ENCODE measurements around the gene TBC1D10B. TPM values are rescaled to one million over a fixed set of nuclear protein-coding genes. Genes with fewer than 3 reads are reported as not detected.

Gene TBC1D10B
- total and polyA plus RNA-seq, 9 of the 15 experiments (the other 6 are each of a cell fraction or from before 2014, with no cell fraction given) = 2.2 to 55.4 (median 17.5) TPM

DNA sequence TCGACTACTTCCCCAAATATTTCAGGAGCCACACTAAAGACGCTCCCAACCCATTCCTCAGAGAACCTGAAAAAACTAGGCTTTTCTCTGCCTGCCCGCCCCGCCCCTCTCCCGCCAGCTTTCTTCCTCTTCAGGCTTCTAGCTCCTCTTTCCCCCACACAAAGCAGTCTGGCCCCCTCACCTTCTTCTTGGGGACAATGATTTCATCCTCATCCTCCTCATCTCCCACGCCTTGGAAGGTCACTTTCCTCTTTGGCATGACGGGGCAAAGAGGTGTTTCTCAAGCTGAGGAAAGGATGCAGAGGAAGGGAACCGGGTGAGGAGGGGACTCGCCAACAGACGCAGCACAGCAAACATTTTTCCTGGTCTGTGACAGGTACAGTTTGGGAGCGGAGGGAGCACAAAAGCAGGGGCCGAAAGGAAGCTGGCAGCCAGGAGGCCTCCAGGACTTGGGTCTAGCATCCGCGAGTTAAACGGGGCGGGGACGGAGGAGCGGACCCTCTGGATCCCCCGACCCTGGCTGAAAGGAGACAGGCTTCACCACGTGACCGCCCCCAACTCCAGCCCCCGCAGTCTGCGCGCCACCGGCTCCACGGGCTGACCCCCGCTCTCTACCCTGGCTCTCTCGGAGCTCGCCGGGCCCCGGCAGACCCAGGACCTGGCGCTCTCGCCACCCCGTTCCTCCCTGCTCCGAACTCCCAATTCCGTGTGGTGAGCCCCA, 15.7 kb downstream of the TBC1D10B start (continued):
- TF ChIP-seq HLTF (IDR thresholded peaks at IDR 0.05) (0 out of 2 replicates have a peak, but pooled peaks have one; percentile 9), C11orf30 (IDR thresholded peaks at IDR 0.05; ENCODE audit: low read depth) (no peak), CSDE1 (IDR thresholded peaks at IDR 0.05) (no peak), SAP30 (IDR thresholded peaks at IDR 0.05; ENCODE audit: borderline replicate concordance, insufficient read depth, low read depth, low read length, poor library complexity, severe bottlenecking) (peak; percentile 21), ZC3H8 (IDR thresholded peaks at IDR 0.05) (no peak), RFX5 (IDR thresholded peaks at IDR 0.05; ENCODE audit: low read depth, low read length) (no peak), POLR2B (IDR thresholded peaks at IDR 0.05; ENCODE audit: low read depth, partially characterized antibody) (no peak), CBX3 (IDR thresholded peaks at IDR 0.05; ENCODE audit: borderline replicate concordance in 1 of 2, low read length in 2 of 2) (no peak), PURB (CRISPR knock-in tag; IDR thresholded peaks at IDR 0.05; ENCODE audit: low read depth) (0 out of 2 replicates have a peak, but pooled peaks have one; percentile 25), HMGXB4 (CRISPR knock-in tag; IDR thresholded peaks at IDR 0.05) (0 out of 2 replicates have a peak, but pooled peaks have one; percentile 41), RBM15 (IDR thresholded peaks at IDR 0.05; ENCODE audit: insufficient read depth, low read length) (no peak), ZNF696 (CRISPR knock-in tag; conservative IDR thresholded peaks at IDR 0.05) (no peak), POLR3A (IDR thresholded peaks at IDR 0.05; ENCODE audit: borderline replicate concordance, extremely low read depth, insufficient read depth, insufficient read length) (no peak), ERF (CRISPR knock-in tag; IDR thresholded peaks at IDR 0.05) (no peak), U2AF1 (optimal IDR thresholded peaks at IDR 0.05; ENCODE audit: low read depth, low read length) (no peak), SIN3A (IDR thresholded peaks at IDR 0.05; ENCODE audit: borderline replicate concordance in 2 of 2, control insufficient read depth in 1 of 2, low read depth in 2 of 2, low read length in 2 of 2) (peak in 1 of 2 experiments; percentile 56; a peak in 1 of 4 replicates), ZBTB7A (IDR thresholded peaks at IDR 0.05; ENCODE audit: borderline replicate concordance, control insufficient read depth, low read depth, low read length) (peak; percentile 45; the same call in 1 of the 2 replicates), ZNF644 (tag; IDR thresholded peaks at IDR 0.05; ENCODE audit: low read depth) (no peak), SRSF9 (IDR thresholded peaks at IDR 0.05; ENCODE audit: borderline replicate concordance, low read depth, low read length) (no peak), NCOA1 (IDR thresholded peaks at IDR 0.05; ENCODE audit: low read depth) (no peak), EWSR1 (IDR thresholded peaks at IDR 0.05; ENCODE audit: borderline replicate concordance, low read depth, partially characterized antibody) (no peak), RB1 (IDR thresholded peaks at IDR 0.05; ENCODE audit: low read depth) (no peak), FOXK1 (CRISPR knock-in tag; IDR thresholded peaks at IDR 0.05; ENCODE audit: borderline replicate concordance) (no peak), ZNF239 (CRISPR knock-in tag; IDR thresholded peaks at IDR 0.05) (no peak), MAZ (CRISPR knock-in tag; conservative IDR thresholded peaks at IDR 0.05 in 1 of 2, IDR thresholded peaks at IDR 0.05 in 1 of 2) (no peak), ZNF444 (CRISPR knock-in tag; IDR thresholded peaks at IDR 0.05) (no peak)
- TF ChIP-seq, protein P1, sequence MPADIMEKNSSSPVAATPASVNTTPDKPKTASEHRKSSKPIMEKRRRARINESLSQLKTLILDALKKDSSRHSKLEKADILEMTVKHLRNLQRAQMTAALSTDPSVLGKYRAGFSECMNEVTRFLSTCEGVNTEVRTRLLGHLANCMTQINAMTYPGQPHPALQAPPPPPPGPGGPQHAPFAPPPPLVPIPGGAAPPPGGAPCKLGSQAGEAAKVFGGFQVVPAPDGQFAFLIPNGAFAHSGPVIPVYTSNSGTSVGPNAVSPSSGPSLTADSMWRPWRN (IDR thresholded peaks at IDR 0.05; ENCODE audit: low read depth) = no peak

Data from K562 (cell line).